GM18858 (cell line): ENCODE data around the gene CFTR.
A peak's percentile ranks its signal among the peaks of the same experiment; 100 is the strongest.

ENCODE experiments used
- ATAC-seq: cut with Tn5 transposase; IDR thresholded peaks from one replicate; pipeline ENCODE4 v1.9.1; 2021; ENCODE audit not compliant: unreplicated experiment

The CFTR gene

DNA sequence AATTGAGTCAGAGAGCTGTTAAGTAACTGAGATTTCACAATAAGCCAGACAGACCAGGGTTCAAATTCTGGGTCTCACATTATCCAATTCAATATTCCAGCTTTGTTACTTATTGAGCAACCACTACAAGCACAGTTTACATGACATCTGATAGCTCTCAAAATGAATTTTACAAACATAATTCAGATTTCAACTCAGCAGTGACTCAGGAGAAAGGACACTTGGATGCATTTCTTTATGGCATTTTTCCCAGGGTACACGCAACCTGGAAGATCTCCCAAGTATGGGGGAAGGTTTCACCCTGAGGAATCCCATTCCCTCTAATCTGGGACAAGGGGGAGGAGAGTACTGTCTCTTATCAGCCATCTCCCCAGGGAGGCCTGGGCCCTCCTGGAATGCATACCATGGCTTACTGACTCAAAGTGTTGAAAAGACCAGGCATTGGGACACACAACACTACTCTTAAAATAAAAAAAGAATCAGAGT lies 102.4 kb downstream of the CFTR start:
- ATAC-seq, result no peak

- ATAC-seq, result no peak
Observed at GRCh38 chr7:117587931-117588330, 108.1 kb downstream of the CFTR start.

- ATAC-seq, result peak; percentile 48
Observed at GRCh38 chr7:117588352-117588794, 108.5 kb downstream of the CFTR start.

DNA sequence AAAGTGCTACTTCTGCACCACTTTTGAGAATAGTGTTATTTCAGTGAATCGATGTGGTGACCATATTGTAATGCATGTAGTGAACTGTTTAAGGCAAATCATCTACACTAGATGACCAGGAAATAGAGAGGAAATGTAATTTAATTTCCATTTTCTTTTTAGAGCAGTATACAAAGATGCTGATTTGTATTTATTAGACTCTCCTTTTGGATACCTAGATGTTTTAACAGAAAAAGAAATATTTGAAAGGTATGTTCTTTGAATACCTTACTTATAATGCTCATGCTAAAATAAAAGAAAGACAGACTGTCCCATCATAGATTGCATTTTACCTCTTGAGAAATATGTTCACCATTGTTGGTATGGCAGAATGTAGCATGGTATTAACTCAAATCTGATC lies 110.4 kb downstream of the CFTR start:
- no peak for ATAC-seq

GRCh38 chr7:117592011-117592635 lies 112.3 kb downstream of the CFTR start:
- ATAC-seq, result no peak

- no peak for ATAC-seq
Observed at GRCh38 chr7:117596134-117596533, 116.3 kb downstream of the CFTR start.

DNA sequence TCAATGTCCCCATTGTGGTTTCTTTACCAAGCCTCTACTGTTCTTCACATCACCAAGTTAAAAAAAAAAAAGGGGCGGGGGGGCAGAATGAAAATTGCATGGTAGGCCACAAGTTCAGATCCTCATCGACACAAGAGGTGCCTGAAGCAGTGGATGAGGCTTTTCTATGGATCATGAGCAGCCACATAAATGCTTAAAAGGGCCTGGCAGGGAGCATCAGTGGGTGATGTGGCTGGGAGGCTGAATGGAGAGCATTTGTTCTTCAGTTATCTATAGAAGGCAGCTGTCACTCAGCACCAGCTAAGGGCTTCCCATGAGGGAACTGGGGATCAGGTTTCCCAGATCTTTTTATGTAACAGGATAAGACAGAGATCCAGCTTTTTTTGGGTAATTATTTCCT lies 117.9 kb downstream of the CFTR start:
- ATAC-seq, result no peak

DNA sequence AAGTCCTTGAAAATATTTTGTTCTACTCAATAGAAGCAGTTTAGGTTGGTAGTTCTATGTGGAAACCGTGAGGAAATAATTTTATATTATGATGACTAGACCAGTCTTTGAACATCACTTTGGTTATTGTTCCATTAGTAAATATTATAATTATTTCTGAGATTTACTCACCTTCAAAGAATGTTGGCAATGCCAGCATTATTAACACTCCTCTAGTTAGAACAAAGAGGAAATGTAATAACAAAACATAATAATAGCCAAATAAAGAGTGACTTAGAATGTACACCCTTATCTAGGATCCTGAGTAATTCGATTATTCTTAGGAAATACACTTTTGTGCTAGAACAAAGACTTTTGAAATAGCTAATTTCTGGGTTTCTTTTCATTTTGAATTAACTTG lies 121.1 kb downstream of the CFTR start:
- ATAC-seq, result no peak

GRCh38 chr7:117603627-117604026 lies 123.8 kb downstream of the CFTR start:
- ATAC-seq, result no peak

- no peak for ATAC-seq
Observed at GRCh38 chr7:117605712-117606111, 125.9 kb downstream of the CFTR start.

DNA sequence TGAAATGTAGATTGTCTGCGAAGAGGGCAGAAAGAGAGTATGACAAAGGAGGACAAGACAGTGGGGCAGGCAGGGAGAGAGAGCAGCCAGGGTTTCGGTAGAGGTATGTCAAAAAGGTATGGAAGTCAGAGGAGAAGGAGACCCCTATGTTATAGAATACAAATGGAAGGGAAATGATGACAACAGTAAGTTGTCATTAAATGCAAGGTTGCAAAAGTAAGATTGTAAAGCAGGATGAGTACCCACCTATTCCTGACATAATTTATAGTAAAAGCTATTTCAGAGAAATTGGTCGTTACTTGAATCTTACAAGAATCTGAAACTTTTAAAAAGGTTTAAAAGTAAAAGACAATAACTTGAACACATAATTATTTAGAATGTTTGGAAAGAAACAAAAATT lies 126.3 kb downstream of the CFTR start:
- no peak for ATAC-seq

GRCh38 chr7:117610396-117610795 lies 130.6 kb downstream of the CFTR start:
- no peak for ATAC-seq

DNA sequence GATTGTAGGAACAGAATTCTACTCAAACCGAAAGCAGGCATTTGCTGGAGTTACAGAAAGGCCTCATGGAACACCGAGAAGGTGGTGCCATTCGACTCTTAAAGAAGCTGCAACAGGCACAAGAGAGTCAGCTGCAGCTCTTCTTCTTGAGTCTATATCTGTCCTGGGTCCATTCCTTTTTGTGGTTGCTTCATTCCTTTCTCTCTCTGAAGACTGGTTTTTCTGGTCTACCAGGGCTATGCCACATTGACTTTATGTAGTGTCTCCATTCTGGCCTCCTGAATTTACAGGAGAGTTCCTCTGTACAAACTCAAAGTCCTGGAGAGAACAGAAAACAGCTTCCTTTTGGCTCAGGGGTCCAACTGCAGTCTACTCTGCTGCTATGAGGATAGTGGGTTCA lies 132.8 kb downstream of the CFTR start:
- ATAC-seq, result no peak

GRCh38 chr7:117616694-117617093 lies 136.9 kb downstream of the CFTR start:
- ATAC-seq, result no peak

- no peak for ATAC-seq
Observed at GRCh38 chr7:117619681-117620080, 139.9 kb downstream of the CFTR start.

GRCh38 chr7:117621075-117621618 lies 141.3 kb downstream of the CFTR start:
- ATAC-seq, result no peak

DNA sequence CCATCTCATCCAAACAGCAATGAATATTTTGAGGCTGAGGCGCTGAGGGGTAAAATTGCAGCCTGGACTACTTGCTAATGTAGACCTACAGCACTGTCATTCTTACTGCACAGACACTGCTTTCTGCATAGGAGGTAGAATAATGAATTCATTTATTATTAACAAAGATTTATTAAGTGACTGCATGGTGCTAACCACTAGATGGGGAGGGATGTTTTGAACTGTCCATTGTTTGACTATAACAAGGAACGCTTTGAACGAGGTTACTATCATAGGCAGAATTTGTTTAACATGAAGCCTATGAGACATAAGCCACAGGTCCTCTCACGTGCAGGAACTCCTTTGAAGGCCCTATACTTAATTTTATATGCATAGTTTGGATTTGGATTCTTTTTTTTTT lies 143.8 kb downstream of the CFTR start:
- ATAC-seq, result no peak

- ATAC-seq, result no peak
Observed at GRCh38 chr7:117630501-117630900, 150.7 kb downstream of the CFTR start.

DNA sequence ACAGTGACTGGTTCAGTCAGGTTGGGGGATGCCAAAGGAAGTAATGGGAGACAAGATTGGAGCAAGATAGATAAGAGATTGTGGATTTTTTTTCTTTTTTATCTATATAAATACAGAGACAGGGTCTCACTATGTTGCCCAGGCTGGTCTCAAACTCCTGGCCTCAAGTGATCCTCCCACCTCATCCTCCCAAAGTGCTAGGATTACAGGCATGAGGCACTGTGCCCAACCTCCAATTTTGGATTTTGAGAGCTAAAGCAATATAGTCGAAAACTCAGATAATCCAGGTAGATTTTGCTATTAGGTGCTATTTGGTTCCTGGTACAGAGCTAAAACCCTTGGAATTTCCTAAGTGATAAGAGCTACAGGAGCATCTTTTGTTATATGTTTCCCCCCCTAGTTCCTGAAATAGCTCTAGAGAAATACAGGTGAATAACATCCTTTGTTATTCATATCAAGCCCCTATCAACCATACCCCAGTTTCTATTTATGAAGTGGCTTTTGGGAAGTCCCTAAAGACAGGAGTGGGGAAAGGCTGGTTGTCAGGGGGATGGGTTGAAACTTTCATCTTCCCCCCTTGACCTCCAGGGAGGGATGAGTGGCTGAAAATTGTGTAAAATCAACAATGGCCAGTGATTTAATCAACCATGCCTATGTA lies 151.2 kb downstream of the CFTR start:
- no peak for ATAC-seq

DNA sequence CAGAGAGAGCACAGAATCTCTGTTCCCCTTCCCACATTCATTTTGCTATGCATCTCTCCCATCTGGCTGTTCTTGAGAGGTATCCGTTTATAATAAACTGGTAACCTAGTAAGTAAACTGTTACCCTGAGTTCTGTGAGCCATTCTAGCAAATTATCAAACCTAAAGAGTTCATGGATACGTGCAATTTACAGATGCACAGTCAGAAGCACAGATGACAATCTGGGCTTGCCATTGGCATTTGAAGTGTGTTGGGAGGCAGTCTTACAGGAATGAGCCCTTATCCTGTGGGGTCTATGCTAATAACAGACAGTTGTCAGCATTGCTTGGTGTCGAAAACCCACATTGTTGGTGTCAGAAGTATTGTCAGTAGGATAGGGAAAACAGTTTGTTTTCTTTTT lies 151.8 kb downstream of the CFTR start:
- no peak for ATAC-seq

DNA sequence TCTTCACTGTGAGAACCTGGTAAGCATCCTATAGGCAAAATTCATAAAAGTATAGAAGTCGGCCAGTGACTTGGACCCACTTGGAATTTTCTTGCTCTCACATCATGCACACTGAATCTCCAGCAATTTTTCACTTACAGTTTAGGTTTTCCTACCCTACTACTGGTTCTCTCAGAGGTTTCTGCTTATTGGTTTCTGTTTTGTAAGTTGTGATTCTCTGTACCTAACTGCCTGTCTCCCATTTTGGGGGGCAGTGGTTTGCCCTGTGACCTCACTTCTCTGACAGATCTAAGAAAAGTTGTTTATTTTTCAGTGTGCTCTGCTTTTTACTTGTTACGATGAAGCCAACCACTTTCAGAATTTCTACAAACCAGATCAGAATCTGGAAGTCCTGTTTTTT lies 158.1 kb downstream of the CFTR start:
- no peak for ATAC-seq

- no peak for ATAC-seq
Observed at GRCh38 chr7:117639966-117640365, 160.1 kb downstream of the CFTR start.

GRCh38 chr7:117640465-117640864 lies 160.6 kb downstream of the CFTR start:
- no peak for ATAC-seq
